Activated naive CD4-positive, alpha-beta T cell treated with anti-CD3 and anti-CD28 coated beads, Interleukin-2, amount 50 U/mL, for 16 hours (primary cell): ENCODE data around the gene ARID4B.
"Not testable (repeated sequence)": the region's sequence is repeated elsewhere in the genome, so short reads cannot be mapped to it uniquely, and the experiment has no call there.

Experiments
- DNase-seq: peaks from one replicate; pipeline ENCODE4 v3.0.0-alpha.2; 2020

The ARID4B gene

GRCh38 chr1:235214962-235215361, 113.0 kb downstream of the ARID4B start:
- DNase-seq: not testable (repeated sequence)

- no peak for DNase-seq
Measured at GRCh38 chr1:235213752-235214151, 114.2 kb downstream of the ARID4B start.

GRCh38 chr1:235211517-235211916, 116.5 kb downstream of the ARID4B start:
- no peak for DNase-seq

GRCh38 chr1:235207209-235207565, 120.8 kb downstream of the ARID4B start:
- peak; percentile 56 for DNase-seq

GRCh38 chr1:235206533-235207208, 121.3 kb downstream of the ARID4B start:
- DNase-seq: no peak

- no peak for DNase-seq
Measured at GRCh38 chr1:235205687-235206086, 122.3 kb downstream of the ARID4B start.

- no peak for DNase-seq
Measured at GRCh38 chr1:235203428-235203827, 124.6 kb downstream of the ARID4B start.

- not testable (repeated sequence) for DNase-seq
Measured at GRCh38 chr1:235202447-235202846, 125.5 kb downstream of the ARID4B start.

GRCh38 chr1:235199441-235199840, 128.5 kb downstream of the ARID4B start:
- DNase-seq: no peak

- DNase-seq: no peak
Measured at GRCh38 chr1:235190431-235190830, 137.5 kb downstream of the ARID4B start.

GRCh38 chr1:235187316-235187715, 140.7 kb downstream of the ARID4B start:
- DNase-seq: no peak

GRCh38 chr1:235181561-235182245, 146.3 kb downstream of the ARID4B start:
- no peak for DNase-seq

- no peak for DNase-seq
Measured at GRCh38 chr1:235180916-235181460, 147.0 kb downstream of the ARID4B start.

GRCh38 chr1:235176486-235176885, 151.5 kb downstream of the ARID4B start:
- DNase-seq: no peak

- no peak for DNase-seq
Measured at GRCh38 chr1:235169986-235170385, 158.0 kb downstream of the ARID4B start.

- no peak for DNase-seq
Measured at GRCh38 chr1:235168375-235168774, 159.6 kb downstream of the ARID4B start.

- DNase-seq: no peak
Measured at GRCh38 chr1:235161685-235162327, 166.2 kb downstream of the ARID4B start.

GRCh38 chr1:235160957-235161684, 166.9 kb downstream of the ARID4B start, which contains the start of gene RBM34:
TSS of gene RBM34 (minus strand) at chr1:235161250. CDS start at chr1:235161226, 24 bp downstream.
- peak; percentile 94 for DNase-seq

- DNase-seq: no peak
Measured at GRCh38 chr1:235160383-235160956, 167.5 kb downstream of the ARID4B start.

- DNase-seq: not testable (repeated sequence)
Measured at GRCh38 chr1:235159930-235160329, 168.0 kb downstream of the ARID4B start.

- not testable (repeated sequence) for DNase-seq
Measured at GRCh38 chr1:235159284-235159683, 168.7 kb downstream of the ARID4B start.

GRCh38 chr1:235158680-235159079, 169.3 kb downstream of the ARID4B start:
- no peak for DNase-seq

- DNase-seq: no peak
Measured at GRCh38 chr1:235157150-235157549, 170.8 kb downstream of the ARID4B start.
